Muscle layer of duodenum (tissue), 2 donors: ENCODE data around the gene RPL10.

Experiments used
- H3K27ac ChIP-seq: one replicate; pipeline ENCODE4 v1.7.0; 2013; ENCODE audit warnings: mild to moderate bottlenecking, low read length
- H3K27me3 ChIP-seq: one replicate; pipeline ENCODE4 v1.7.0; 2013; ENCODE audit warnings: low read depth, mild to moderate bottlenecking, control low read depth, low read length
- H3K36me3 ChIP-seq, 2 donors: one replicate each; pipeline ENCODE4 v1.7.0; 2013; ENCODE audit warnings: low read length in 2 of 2, control low read depth in 1 of 2, mild to moderate bottlenecking in 1 of 2; ENCODE audit not compliant: insufficient read depth in 2 of 2, control insufficient read depth in 1 of 2
- H3K4me1 ChIP-seq, 2 donors: one replicate each; pipeline ENCODE4 v1.7.0; 2013; ENCODE audit warnings: low read length in 2 of 2, mild to moderate bottlenecking in 2 of 2, control low read depth in 1 of 2, moderate library complexity in 1 of 2; ENCODE audit not compliant: insufficient read depth in 2 of 2, control insufficient read depth in 1 of 2
- H3K4me3 ChIP-seq, 2 donors: one replicate each; pipeline ENCODE4 v1.7.0; 2013; ENCODE audit warnings: low read length in 2 of 2, low read depth in 1 of 2, mild to moderate bottlenecking in 1 of 2
- H3K9me3 ChIP-seq, 2 donors: one replicate each; pipeline ENCODE4 v1.7.0; 2013; ENCODE audit warnings: low read length in 2 of 2, control low read depth in 1 of 2, mild to moderate bottlenecking in 1 of 2; ENCODE audit not compliant: control insufficient read depth in 1 of 2
- donor health status: healthy.

RPL10 gene

GRCh38 chrX:154354516-154354915 is 43.7 kb upstream of the RPL10 start:
- no peaks in the 10 kb centered on the region for H3K9me3 ChIP-seq
- H3K4me3 ChIP-seq = no peak overlapping the region
- no peak overlapping the region for H3K27ac ChIP-seq
- peaks cover 16 to 95% of the 10 kb centered on the region in 2 donors for H3K36me3 ChIP-seq
- peaks cover 0 to 11% of the 10 kb centered on the region in 2 donors for H3K4me1 ChIP-seq
- H3K27me3 ChIP-seq = no peaks in the 10 kb centered on the region

GRCh38 chrX:154355094-154355775 is 42.9 kb upstream of the RPL10 start:
- H3K4me1 ChIP-seq = peaks cover 0 to 12% of the 10 kb centered on the region in 2 donors
- no peaks in the 10 kb centered on the region for H3K27me3 ChIP-seq
- H3K36me3 ChIP-seq = peaks cover 12 to 95% of the 10 kb centered on the region in 2 donors
- no peak overlapping the region for H3K27ac ChIP-seq
- no peak overlapping the region for H3K4me3 ChIP-seq
- H3K9me3 ChIP-seq = no peaks in the 10 kb centered on the region

GRCh38 chrX:154355776-154356140 is 42.4 kb upstream of the RPL10 start:
- Histone ChIP-seq H3K36me3 (peaks cover 12 to 94% of the 10 kb centered on the region in 2 donors), H3K4me1 (peaks cover 0 to 12% of the 10 kb centered on the region in 2 donors), H3K27ac (no peak overlapping the region), H3K9me3 (no peaks in the 10 kb centered on the region), H3K27me3 (no peaks in the 10 kb centered on the region), H3K4me3 (no peak overlapping the region)

GRCh38 chrX:154356596-154356995 is 41.6 kb upstream of the RPL10 start:
- no peak overlapping the region for H3K27ac ChIP-seq
- peaks cover 0 to 12% of the 10 kb centered on the region in 2 donors for H3K4me1 ChIP-seq
- H3K4me3 ChIP-seq = no peak overlapping the region
- no peaks in the 10 kb centered on the region for H3K27me3 ChIP-seq
- peaks cover 17 to 91% of the 10 kb centered on the region in 2 donors for H3K36me3 ChIP-seq
- H3K9me3 ChIP-seq = no peaks in the 10 kb centered on the region

GRCh38 chrX:154357205-154357604 is 41.0 kb upstream of the RPL10 start:
- Histone ChIP-seq H3K4me3 (no peak overlapping the region), H3K9me3 (no peaks in the 10 kb centered on the region), H3K4me1 (peaks cover 0 to 12% of the 10 kb centered on the region in 2 donors), H3K27ac (no peak overlapping the region), H3K36me3 (peaks cover 23 to 91% of the 10 kb centered on the region in 2 donors), H3K27me3 (no peaks in the 10 kb centered on the region)

- H3K4me3 ChIP-seq = no peak overlapping the region
- H3K4me1 ChIP-seq = peaks cover 0 to 12% of the 10 kb centered on the region in 2 donors
- no peak overlapping the region for H3K27ac ChIP-seq
- no peaks in the 10 kb centered on the region for H3K9me3 ChIP-seq
- peaks cover 28 to 91% of the 10 kb centered on the region in 2 donors for H3K36me3 ChIP-seq
- no peaks in the 10 kb centered on the region for H3K27me3 ChIP-seq
Measured at GRCh38 chrX:154358011-154358410, 40.2 kb upstream of the RPL10 start.

GRCh38 chrX:154358829-154359228 is 39.3 kb upstream of the RPL10 start:
- H3K4me1 ChIP-seq = peaks cover 0 to 12% of the 10 kb centered on the region in 2 donors
- no peak overlapping the region for H3K27ac ChIP-seq
- H3K4me3 ChIP-seq = no peak overlapping the region
- H3K9me3 ChIP-seq = no peaks in the 10 kb centered on the region
- peaks cover 22 to 83% of the 10 kb centered on the region in 2 donors for H3K36me3 ChIP-seq
- no peaks in the 10 kb centered on the region for H3K27me3 ChIP-seq

- H3K4me3 ChIP-seq = no peak overlapping the region
- peaks cover 20 to 83% of the 10 kb centered on the region in 2 donors for H3K36me3 ChIP-seq
- H3K27ac ChIP-seq = no peak overlapping the region
- no peaks in the 10 kb centered on the region for H3K9me3 ChIP-seq
- H3K4me1 ChIP-seq = peaks cover 0 to 16% of the 10 kb centered on the region in 2 donors
- H3K27me3 ChIP-seq = no peaks in the 10 kb centered on the region
Measured at GRCh38 chrX:154359362-154360154, 38.6 kb upstream of the RPL10 start.

- H3K4me3 ChIP-seq = no peak overlapping the region
- peaks cover 0 to 17% of the 10 kb centered on the region in 2 donors for H3K4me1 ChIP-seq
- H3K36me3 ChIP-seq = peaks cover 23 to 83% of the 10 kb centered on the region in 2 donors
- no peaks in the 10 kb centered on the region for H3K9me3 ChIP-seq
- H3K27me3 ChIP-seq = no peaks in the 10 kb centered on the region
- H3K27ac ChIP-seq = no peak overlapping the region
Measured at GRCh38 chrX:154360155-154360713, 37.9 kb upstream of the RPL10 start.

GRCh38 chrX:154362085-154362742 is 36.0 kb upstream of the RPL10 start:
- Histone ChIP-seq H3K27me3 (no peaks in the 10 kb centered on the region), H3K9me3 (no peaks in the 10 kb centered on the region), H3K4me1 (peaks cover 0 to 36% of the 10 kb centered on the region in 2 donors), H3K36me3 (peaks cover 23 to 87% of the 10 kb centered on the region in 2 donors), H3K27ac (no peak overlapping the region), H3K4me3 (no peak overlapping the region)
